ENCODE measurements around the gene PPARGC1A. TPM values are rescaled to one million over a fixed set of nuclear protein-coding genes. Genes with fewer than 3 reads are reported as not detected.
A peak's percentile ranks its signal among the peaks of the same experiment; 100 is the strongest.

PPARGC1A gene
- total RNA-seq, 1 experiment from 2014 or later: 1.4 TPM

- in situ Hi-C loops (cut with HindIII; ENCODE audit: low pct_unique_long_range_greater_than_20kb, low sequenced_read_pairs): no loop called here
- no peak for DNase-seq (ENCODE audit: low read depth)
Observed at GRCh38 chr4:23915459-23916132, 25.7 kb upstream of the PPARGC1A start.

- no peak for DNase-seq (ENCODE audit: low read depth)
- in situ Hi-C loops (cut with HindIII; ENCODE audit: low pct_unique_long_range_greater_than_20kb, low sequenced_read_pairs): no loop called here
Observed at GRCh38 chr4:23911675-23912455, 22.0 kb upstream of the PPARGC1A start.

GRCh38 chr4:23909671-23910070 lies 19.8 kb upstream of the PPARGC1A start:
- DNase-seq (ENCODE audit: low read depth): no peak
- in situ Hi-C loops (cut with HindIII; ENCODE audit: low pct_unique_long_range_greater_than_20kb, low sequenced_read_pairs): no loop called here

- DNase-seq (ENCODE audit: low read depth): no peak
- in situ Hi-C loops (cut with HindIII; ENCODE audit: low pct_unique_long_range_greater_than_20kb, low sequenced_read_pairs): no loop called here
Observed at GRCh38 chr4:23906839-23907238, 17.0 kb upstream of the PPARGC1A start.

- no peak for DNase-seq (ENCODE audit: low read depth)
- in situ Hi-C loops (cut with HindIII; ENCODE audit: low pct_unique_long_range_greater_than_20kb, low sequenced_read_pairs): no loop called here
Observed at GRCh38 chr4:23904639-23905071, 14.8 kb upstream of the PPARGC1A start.

GRCh38 chr4:23903859-23904438 lies 14.1 kb upstream of the PPARGC1A start:
- in situ Hi-C loops (cut with HindIII; ENCODE audit: low pct_unique_long_range_greater_than_20kb, low sequenced_read_pairs): no loop called here
- no peak for DNase-seq (ENCODE audit: low read depth)

- no peak for DNase-seq (ENCODE audit: low read depth)
- in situ Hi-C loops (cut with HindIII; ENCODE audit: low pct_unique_long_range_greater_than_20kb, low sequenced_read_pairs): no loop called here
Observed at GRCh38 chr4:23902222-23902804, 12.5 kb upstream of the PPARGC1A start.

- in situ Hi-C loops (cut with HindIII; ENCODE audit: low pct_unique_long_range_greater_than_20kb, low sequenced_read_pairs): no loop called here
- DNase-seq (ENCODE audit: low read depth): no peak
Observed at GRCh38 chr4:23900636-23901035, 10.8 kb upstream of the PPARGC1A start.

- in situ Hi-C loops (cut with HindIII; ENCODE audit: low pct_unique_long_range_greater_than_20kb, low sequenced_read_pairs): no loop called here
- no peak for DNase-seq (ENCODE audit: low read depth)
Observed at GRCh38 chr4:23899565-23899964, 9.7 kb upstream of the PPARGC1A start.

GRCh38 chr4:23897564-23898109 lies 7.8 kb upstream of the PPARGC1A start:
- no peak for DNase-seq (ENCODE audit: low read depth)
- in situ Hi-C loops (cut with HindIII; ENCODE audit: low pct_unique_long_range_greater_than_20kb, low sequenced_read_pairs): no loop called here

GRCh38 chr4:23894021-23894420 lies 4.2 kb upstream of the PPARGC1A start:
- in situ Hi-C loops (cut with HindIII; ENCODE audit: low pct_unique_long_range_greater_than_20kb, low sequenced_read_pairs): no loop called here
- no peak for DNase-seq (ENCODE audit: low read depth)

GRCh38 chr4:23891064-23891421 lies 1.2 kb upstream of the PPARGC1A start:
- in situ Hi-C loops (cut with HindIII; ENCODE audit: low pct_unique_long_range_greater_than_20kb, low sequenced_read_pairs): no loop called here

GRCh38 chr4:23890369-23891063 lies 669 bp upstream of the PPARGC1A start:
- no peak for DNase-seq (ENCODE audit: low read depth)
- in situ Hi-C loops (cut with HindIII; ENCODE audit: low pct_unique_long_range_greater_than_20kb, low sequenced_read_pairs): no loop called here

More at GRCh38 chr4:23891064-23891421, 1.2 kb upstream of the PPARGC1A start:
- no peak for DNase-seq (ENCODE audit: low read depth)

GRCh38 chr4:23889391-23889790 lies 456 bp downstream of the PPARGC1A start:
- DNase-seq (ENCODE audit: low read depth): no peak
- in situ Hi-C loops (cut with HindIII; ENCODE audit: low pct_unique_long_range_greater_than_20kb, low sequenced_read_pairs): no loop called here

GRCh38 chr4:23888421-23889319 lies 1.2 kb downstream of the PPARGC1A start:
- peak; percentile 46 for DNase-seq (ENCODE audit: low read depth)
- in situ Hi-C loops (cut with HindIII; ENCODE audit: low pct_unique_long_range_greater_than_20kb, low sequenced_read_pairs): no loop called here

- in situ Hi-C loops (cut with HindIII; ENCODE audit: low pct_unique_long_range_greater_than_20kb, low sequenced_read_pairs): no loop called here
- peak; percentile 33 for DNase-seq (ENCODE audit: low read depth)
Observed at GRCh38 chr4:23887989-23888388, 1.9 kb downstream of the PPARGC1A start.

GRCh38 chr4:23887173-23887572 lies 2.7 kb downstream of the PPARGC1A start:
- in situ Hi-C loops (cut with HindIII; ENCODE audit: low pct_unique_long_range_greater_than_20kb, low sequenced_read_pairs): no loop called here
- no peak for DNase-seq (ENCODE audit: low read depth)
